Measurements from ENCODE around the gene RARA. TPM values are rescaled to one million over a fixed set of nuclear protein-coding genes. Genes with fewer than 3 reads are reported as not detected.

The RARA gene
- total RNA-seq, 1 donor from 2014 or later, result 79.6 TPM

DNA sequence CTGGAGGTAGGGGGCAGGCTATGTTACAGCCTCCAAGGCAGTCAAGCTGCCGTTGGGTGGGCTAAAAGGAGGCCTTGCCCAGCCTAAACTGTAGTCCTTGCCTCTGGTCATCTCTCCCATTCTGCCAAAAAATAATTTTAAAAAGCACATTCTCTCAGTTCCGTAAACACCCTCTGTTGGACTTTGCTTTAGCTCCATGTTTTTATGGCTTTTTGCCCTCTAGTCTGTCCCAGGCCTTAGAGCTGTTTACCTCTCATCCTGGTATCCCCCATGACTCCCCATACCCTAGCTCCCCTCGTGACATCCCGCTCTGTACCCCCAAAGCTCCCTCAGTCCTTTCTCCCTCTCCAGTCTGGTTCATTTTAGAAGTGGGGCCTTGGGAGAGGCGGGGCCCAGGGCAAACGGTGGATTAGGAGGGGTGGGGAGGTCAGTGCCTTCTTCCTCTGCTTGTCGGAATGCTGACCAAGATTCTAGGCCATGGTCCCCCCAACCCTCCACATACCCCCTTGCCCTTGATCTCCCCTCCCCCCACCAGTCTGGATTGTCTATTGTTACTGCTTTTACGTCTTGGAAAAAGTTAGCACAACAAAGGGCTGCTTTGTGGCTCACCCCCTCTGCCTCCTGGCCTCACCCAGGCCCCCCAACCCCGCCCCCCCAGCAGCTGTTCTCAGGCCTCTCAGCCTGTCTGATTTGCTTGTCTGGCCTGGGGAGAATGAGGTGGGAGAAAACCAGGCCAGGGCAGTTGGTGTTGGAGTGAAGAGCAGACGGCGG lies 37.2 kb downstream of the RARA start:
- Mint-ChIP-seq H3K36me3 (peaks cover 7% of the 10 kb centered on the region), H3K4me3 (peak overlapping the region; percentile 94), H3K9me3 (no peaks in the 10 kb centered on the region), H3K27me3 (ENCODE audit: low read depth) (no peaks in the 10 kb centered on the region), H3K27ac (peak overlapping the region; percentile 94), H3K4me1 (peaks cover 74% of the 10 kb centered on the region)
- TF ChIP-seq, protein P1, sequence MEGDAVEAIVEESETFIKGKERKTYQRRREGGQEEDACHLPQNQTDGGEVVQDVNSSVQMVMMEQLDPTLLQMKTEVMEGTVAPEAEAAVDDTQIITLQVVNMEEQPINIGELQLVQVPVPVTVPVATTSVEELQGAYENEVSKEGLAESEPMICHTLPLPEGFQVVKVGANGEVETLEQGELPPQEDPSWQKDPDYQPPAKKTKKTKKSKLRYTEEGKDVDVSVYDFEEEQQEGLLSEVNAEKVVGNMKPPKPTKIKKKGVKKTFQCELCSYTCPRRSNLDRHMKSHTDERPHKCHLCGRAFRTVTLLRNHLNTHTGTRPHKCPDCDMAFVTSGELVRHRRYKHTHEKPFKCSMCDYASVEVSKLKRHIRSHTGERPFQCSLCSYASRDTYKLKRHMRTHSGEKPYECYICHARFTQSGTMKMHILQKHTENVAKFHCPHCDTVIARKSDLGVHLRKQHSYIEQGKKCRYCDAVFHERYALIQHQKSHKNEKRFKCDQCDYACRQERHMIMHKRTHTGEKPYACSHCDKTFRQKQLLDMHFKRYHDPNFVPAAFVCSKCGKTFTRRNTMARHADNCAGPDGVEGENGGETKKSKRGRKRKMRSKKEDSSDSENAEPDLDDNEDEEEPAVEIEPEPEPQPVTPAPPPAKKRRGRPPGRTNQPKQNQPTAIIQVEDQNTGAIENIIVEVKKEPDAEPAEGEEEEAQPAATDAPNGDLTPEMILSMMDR (IDR thresholded peaks at IDR 0.05; ENCODE audit: unreplicated experiment), result no peak
- DNase-seq (ENCODE audit: low spot score in 2 of 2, unreplicated experiment in 2 of 2), result no peak

DNA sequence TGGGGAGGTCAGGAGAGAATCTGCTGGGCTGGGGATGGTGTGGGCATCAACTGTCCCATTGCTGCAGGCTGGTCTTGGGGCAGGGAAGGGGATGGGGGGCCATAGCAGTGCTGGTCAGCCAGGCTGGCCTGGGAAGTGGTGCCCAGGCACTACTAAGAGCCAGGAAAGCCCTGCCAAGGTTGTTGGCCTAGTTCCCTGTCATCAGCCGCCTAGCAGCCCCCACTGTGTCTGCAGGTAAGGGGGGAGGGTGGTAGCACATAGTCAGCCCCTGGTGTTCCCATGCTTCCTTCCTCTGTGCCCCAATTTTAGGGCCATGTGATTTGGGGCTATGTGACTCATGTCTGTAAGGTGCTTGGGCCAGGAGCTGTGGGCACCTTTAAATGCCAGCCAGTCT lies 37.8 kb downstream of the RARA start:
- H3K27ac Mint-ChIP-seq, result peak overlapping the region; percentile 94
- no peak for DNase-seq (ENCODE audit: low spot score in 2 of 2, unreplicated experiment in 2 of 2)
- H3K27me3 Mint-ChIP-seq (ENCODE audit: low read depth), result no peaks in the 10 kb centered on the region
- peaks cover 7% of the 10 kb centered on the region for H3K36me3 Mint-ChIP-seq
- H3K4me1 Mint-ChIP-seq, result peaks cover 79% of the 10 kb centered on the region
- H3K4me3 Mint-ChIP-seq, result peak overlapping the region; percentile 48
- TF ChIP-seq, protein P1 (IDR thresholded peaks at IDR 0.05; ENCODE audit: unreplicated experiment), result no peak
- H3K9me3 Mint-ChIP-seq, result no peaks in the 10 kb centered on the region

DNA sequence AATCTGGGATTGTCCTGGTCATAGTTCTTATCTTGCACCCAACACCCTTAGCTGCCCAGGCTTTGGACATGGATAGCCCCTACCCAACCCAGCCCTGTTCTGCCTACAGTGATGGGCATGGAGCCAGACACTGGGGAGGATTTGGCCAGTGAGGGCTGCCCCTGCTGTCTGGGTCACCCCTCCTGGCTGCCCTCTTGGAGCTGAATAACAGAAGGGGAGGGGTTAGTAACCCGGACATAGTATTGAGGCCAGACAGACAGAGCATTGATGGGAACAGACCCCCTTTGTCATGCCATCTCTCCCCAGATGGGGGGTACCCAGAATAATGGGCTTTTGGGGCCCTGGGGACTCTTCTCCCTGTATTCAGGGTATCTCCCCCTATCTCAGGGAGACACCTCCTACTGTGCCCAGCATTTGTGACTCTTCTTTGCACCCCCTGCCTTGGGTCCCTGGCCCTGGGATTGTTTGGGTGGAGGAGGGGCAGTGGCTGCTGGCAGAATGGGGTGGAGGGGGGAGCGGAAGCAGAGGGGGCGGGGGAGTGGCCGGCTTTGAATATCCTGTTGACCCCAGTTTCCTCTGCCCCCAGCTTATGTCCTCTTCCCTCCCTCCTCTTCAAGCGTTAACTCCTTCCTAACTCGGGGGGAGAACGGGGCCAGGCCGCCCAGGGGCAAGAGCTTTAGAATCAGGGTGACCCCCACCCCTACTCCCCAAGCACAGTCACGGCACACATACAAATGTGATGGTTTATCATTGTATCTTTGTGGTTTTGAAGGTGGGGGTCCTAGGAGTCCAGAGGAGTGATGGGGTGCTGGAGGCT lies 38.5 kb downstream of the RARA start:
- H3K27me3 Mint-ChIP-seq (ENCODE audit: low read depth), result no peaks in the 10 kb centered on the region
- H3K4me1 Mint-ChIP-seq, result peaks cover 87% of the 10 kb centered on the region
- H3K9me3 Mint-ChIP-seq, result no peaks in the 10 kb centered on the region
- no peak for DNase-seq (ENCODE audit: low spot score in 2 of 2, unreplicated experiment in 2 of 2)
- H3K4me3 Mint-ChIP-seq, result peak overlapping the region; percentile 48
- TF ChIP-seq, protein P1 (IDR thresholded peaks at IDR 0.05; ENCODE audit: unreplicated experiment), result no peak
- H3K27ac Mint-ChIP-seq, result peak overlapping the region; percentile 94
- H3K36me3 Mint-ChIP-seq, result peaks cover 12% of the 10 kb centered on the region

DNA sequence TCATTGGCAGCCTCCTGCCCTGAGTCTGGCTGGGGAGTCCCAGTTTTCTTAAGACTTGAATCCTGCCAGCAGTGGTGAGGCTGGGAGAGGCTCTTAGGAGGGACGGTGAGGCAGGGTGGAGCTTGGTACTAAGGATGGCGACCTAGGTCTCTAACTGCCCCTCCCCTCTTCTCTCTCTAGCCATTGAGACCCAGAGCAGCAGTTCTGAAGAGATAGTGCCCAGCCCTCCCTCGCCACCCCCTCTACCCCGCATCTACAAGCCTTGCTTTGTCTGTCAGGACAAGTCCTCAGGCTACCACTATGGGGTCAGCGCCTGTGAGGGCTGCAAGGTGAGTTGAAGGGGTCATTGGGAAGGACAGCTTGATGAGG lies 39.1 kb downstream of the RARA start:
- Mint-ChIP-seq H3K9me3 (no peaks in the 10 kb centered on the region), H3K27me3 (ENCODE audit: low read depth) (no peaks in the 10 kb centered on the region), H3K36me3 (peaks cover 18% of the 10 kb centered on the region), H3K27ac (peak overlapping the region; percentile 87), H3K4me1 (peaks cover 92% of the 10 kb centered on the region), H3K4me3 (peak overlapping the region; percentile 28)
- DNase-seq (ENCODE audit: low spot score in 2 of 2, unreplicated experiment in 2 of 2), result no peak
- TF ChIP-seq, protein P1 (IDR thresholded peaks at IDR 0.05; ENCODE audit: unreplicated experiment), result no peak

DNA sequence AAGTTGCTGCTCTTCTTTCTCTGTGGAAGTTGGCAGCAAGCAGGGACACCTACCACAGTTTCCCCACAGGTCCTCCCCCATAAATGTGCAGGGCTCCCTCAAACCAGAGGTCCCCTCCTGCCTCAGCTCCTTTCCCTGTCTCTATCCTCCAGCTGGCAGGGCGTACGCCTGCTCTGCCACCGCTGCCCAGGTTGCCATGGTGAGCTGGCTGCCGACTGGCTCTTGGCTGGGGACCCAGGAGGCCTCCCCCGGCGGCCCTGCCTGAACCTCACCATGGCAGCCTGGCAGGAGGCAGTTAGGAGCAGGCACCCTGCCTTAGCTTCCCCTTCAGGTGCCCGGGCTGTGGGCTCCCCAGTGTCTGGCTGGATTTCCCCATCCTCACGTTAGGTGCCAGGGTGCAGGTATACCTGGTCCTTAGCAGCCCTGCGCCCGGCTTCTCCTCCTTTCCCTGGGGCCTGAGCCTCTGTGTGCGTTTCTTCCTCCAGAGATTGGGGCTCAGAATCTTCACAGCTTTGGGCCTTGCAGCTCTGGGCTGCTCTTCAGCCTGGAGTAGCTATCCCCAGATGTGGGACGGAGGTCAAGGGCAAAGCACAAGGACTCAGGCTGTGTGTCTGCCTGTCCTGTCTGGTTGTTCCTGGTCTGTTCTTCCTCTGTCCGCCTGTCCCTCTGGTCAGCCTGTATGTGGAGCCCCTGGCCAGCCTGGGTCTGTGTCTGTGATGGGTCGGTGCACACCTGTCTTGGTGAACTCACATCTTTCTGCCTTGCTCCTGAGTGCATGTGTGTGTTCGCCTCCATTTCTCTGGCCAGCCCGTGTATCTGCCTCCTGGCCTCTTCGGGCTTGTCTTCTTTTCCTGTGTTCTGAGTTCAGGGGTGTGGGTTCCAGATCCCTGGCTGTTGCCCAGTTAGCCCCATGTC lies 39.8 kb downstream of the RARA start:
- Mint-ChIP-seq H3K4me1 (peaks cover 88% of the 10 kb centered on the region), H3K27ac (peak overlapping the region; percentile 91), H3K9me3 (no peaks in the 10 kb centered on the region), H3K27me3 (ENCODE audit: low read depth) (no peaks in the 10 kb centered on the region), H3K4me3 (peak overlapping the region; percentile 43), H3K36me3 (peaks cover 18% of the 10 kb centered on the region)
- DNase-seq (ENCODE audit: low spot score in 2 of 2, unreplicated experiment in 2 of 2), result no peak
- TF ChIP-seq, protein P1 (IDR thresholded peaks at IDR 0.05; ENCODE audit: unreplicated experiment), result no peak

Data from mesothelial cell of epicardium (in vitro differentiated cells).